Activated T-cell treated with anti-CD3 and anti-CD28 coated beads for 24 hours (primary cell): ENCODE data around the gene TMEM272.

ENCODE experiments used
- DNase-seq: peaks from one replicate; pipeline ENCODE4 v3.0.0-alpha.2; 2020; ENCODE audit warnings: low read depth

The TMEM272 gene, protein sequence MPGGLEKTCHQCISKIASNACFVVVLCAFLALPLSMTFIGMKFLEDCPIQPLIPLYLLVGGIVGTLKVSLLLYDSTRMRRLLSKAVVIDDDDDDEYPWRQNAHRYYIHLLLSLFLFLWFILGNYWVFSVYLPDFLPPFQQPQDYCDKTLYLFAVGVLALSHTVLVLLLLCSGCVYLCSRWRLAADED

DNA sequence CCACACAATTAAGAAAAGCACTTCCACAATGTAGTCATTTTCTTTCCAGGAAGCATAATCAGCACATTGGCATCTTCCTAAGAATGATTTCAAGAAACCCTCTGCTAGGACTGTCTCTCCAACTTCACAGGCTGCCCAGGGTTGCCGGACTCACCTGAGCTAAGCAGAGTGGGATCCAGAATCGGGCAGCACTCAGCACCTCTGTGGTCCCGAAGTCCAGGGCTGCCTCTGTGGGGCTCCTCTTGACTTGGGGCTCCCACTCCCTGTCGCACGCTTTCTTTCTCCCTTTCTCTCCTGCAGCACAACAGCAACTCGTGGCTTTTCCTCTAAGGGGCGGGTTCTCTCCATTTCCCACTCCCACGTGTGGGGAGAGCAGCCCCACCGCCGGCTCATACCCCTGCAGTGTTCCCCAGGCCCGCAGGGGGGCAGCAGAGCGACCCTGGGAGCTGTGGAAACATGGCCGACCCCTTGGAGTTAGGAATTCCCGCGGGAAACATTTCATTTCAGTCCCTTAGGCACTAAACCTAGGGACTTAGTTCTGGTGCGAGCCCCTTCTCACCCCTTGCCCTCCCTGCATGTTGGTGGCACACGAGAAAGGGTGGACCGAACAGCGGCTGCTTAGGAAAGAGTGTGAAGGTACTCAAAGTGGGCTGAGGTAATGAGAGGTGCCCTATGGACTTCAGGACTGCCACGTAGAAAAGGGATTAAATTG lies at the start of gene TMEM272:
TSS of gene TMEM272 (minus strand) at position 316 of the 712 bp plus-strand sequence. CDS start 6,647 bp downstream, outside the sequence.
- DNase-seq, result peak; percentile 49

DNA sequence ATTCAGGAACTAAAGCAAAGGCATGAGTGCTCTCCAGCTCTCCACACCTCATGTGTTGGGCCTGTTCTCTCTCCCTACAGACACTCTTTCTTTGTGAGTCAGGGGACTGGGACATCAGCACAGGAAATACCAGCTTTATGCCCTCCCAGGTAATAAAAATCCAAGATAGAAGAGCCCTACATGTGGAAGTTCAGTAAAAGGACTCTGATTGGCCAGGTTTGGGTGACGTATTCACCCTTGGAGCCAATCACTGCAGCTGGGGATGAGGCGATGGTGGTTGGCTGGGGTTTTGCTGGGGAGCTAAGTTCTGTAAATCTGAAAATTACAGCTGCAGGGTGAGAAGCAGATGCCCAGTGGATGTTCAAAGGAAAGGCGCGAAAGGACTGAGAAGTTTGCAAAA lies 49.3 kb upstream of the TMEM272 start:
- no peak for DNase-seq

DNA sequence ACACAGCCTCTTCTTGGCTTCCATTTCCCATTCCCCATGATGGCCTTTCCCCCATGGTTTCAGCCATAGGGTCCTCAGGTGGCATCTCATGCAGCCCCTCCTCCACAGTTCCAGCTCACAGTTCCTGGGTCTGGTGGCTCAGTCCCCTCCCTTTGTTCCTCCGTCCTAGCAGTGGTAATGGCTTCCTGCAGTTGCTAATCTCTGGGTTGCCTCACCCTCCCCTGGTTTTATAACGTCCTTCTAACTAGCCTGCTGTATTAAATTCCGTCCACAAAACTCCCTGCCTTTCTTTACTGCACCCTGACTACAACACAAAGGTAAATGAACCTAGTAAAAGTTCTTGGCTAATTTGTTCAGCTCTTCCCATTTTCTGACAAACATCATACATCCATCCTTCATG lies 47.7 kb upstream of the TMEM272 start:
- DNase-seq, result no peak

DNA sequence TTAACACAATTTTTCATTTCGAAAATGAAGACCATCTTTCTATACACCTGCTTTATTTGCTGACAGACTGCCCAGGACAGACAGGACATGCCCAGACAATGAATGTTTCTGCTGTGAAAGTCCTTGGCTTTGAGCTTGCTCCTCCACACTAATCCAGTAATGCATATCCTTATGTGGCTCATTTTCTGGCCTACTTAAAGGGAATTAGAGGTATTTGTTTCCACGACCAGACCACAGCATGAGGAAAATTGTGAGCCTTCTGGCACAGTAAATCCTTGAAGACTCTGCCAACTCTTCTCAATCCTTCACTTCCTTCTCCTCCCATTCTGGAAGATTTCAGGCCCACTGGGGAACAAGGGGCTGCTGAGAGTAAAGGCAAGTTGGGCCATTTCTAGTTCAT lies 42.5 kb upstream of the TMEM272 start:
- DNase-seq, result no peak

DNA sequence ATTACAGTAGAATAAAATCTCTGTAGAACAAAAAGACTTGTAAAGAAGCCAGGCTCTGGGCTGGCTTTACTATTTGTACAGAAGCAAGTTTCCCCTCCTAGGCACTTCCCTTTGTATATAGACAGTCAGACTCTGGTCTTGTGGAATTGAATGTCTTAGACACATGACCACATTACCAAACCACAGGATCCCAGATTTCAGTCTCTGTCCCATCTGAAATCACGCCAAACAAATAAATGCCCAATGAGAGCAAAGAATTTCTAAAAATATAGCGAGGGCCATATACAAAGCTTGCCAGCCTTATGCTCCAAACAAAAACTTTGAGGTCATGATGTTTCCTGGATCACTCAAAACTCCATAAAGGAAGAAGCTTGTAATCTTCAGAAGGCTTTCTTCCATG lies 40.7 kb upstream of the TMEM272 start:
- no peak for DNase-seq

DNA sequence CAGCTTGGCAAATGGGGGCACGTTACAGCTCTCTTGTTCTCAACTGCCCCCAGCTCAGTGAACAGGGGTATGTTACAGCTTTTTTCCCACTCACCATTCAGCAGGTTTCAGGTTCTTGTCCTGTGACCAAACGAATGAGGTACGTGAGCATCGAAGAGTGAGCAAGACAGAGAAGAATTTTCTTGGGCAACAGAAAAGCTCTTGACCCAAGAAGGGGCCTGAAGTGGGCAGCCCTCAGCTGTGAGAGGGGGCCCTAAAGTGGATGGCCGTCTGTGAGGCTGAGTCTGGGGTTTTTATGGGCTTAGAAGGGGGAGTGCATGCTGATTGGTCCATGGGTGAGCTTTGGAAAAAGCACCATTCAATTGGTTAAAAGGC lies 38.2 kb upstream of the TMEM272 start:
- DNase-seq, result no peak

DNA sequence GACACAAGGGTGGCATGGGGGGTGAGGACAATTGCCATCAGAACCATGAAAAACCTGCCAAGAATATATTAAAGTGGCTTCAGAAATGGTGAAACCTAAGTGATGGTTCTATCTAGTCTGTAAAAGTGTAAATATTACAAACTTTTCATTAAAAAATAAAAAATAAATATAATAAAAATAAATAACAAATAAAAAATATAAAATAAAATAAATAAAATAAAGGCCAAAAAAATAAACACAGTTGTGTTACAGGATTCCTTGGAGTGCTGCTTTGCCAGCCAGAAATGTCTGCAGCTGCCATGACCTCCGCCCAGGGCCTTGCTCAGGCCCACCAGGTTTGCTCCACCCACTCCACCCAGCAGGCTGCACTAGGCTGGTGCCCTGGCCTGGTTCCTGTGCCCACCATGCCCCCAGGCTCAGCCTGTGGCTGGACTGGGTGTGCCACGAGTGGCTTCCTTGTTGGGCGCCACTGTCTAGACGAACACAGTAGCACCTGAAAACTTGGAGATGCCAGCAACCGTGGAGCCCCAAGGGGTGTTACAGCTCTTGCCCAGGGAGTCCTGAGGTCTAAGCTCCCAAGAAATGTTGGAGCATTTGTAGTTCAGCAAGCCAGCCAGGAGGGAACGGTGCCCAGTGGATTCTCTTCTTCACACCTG lies 37.7 kb upstream of the TMEM272 start:
- no peak for DNase-seq

- DNase-seq, result no peak
Measured at GRCh38 chr13:51881296-51881695, 36.3 kb upstream of the TMEM272 start.

- no peak for DNase-seq
Measured at GRCh38 chr13:51879133-51879532, 34.2 kb upstream of the TMEM272 start.

GRCh38 chr13:51874651-51875050 lies 29.7 kb upstream of the TMEM272 start:
- DNase-seq, result no peak

GRCh38 chr13:51873837-51874236 lies 28.9 kb upstream of the TMEM272 start:
- no peak for DNase-seq

GRCh38 chr13:51873117-51873798 lies 28.3 kb upstream of the TMEM272 start:
- DNase-seq, result no peak

GRCh38 chr13:51870616-51871015 lies 25.6 kb upstream of the TMEM272 start:
- no peak for DNase-seq

- no peak for DNase-seq
Measured at GRCh38 chr13:51869916-51870315, 24.9 kb upstream of the TMEM272 start.

DNA sequence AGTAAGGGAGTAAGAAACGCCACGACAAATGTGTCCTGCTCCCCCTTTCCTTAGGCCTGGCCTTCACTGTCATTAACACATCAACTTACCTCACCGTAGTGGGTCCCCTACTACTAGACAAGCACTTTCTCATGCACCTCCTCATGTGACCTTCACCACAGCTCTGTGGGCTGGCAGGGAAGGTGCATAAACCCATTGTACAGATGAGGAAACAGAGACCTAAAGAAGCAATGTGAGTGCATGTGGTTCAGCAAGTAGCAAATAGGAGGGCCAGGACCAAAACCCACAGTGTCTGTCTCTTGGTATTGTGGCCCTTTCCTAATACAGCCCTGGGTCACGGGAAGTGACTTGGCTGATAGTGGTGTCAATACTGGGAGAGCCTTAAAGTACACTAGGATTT lies 22.1 kb upstream of the TMEM272 start:
- no peak for DNase-seq

DNA sequence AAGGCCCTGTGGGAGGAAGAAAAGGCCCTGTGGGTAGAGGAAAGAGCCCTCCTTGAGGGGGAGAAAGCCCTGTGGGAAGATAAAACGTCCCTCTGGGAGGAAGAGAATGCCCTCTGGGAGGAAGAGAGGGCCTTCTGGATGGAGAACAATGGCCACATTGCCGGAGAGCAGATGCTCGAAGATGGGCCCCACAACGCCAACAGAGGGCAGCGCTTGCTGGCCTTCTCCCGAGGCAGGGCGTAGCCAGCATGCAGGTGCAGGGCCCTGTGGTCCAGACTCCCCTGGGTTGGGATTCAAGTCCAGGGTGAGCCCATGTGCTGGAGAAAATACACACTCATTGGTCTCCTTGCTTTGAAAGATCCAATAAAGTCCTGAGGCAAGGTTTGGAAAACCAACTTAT lies 20.9 kb upstream of the TMEM272 start:
- no peak for DNase-seq

GRCh38 chr13:51862957-51863356 lies 18.0 kb upstream of the TMEM272 start:
- DNase-seq, result no peak

DNA sequence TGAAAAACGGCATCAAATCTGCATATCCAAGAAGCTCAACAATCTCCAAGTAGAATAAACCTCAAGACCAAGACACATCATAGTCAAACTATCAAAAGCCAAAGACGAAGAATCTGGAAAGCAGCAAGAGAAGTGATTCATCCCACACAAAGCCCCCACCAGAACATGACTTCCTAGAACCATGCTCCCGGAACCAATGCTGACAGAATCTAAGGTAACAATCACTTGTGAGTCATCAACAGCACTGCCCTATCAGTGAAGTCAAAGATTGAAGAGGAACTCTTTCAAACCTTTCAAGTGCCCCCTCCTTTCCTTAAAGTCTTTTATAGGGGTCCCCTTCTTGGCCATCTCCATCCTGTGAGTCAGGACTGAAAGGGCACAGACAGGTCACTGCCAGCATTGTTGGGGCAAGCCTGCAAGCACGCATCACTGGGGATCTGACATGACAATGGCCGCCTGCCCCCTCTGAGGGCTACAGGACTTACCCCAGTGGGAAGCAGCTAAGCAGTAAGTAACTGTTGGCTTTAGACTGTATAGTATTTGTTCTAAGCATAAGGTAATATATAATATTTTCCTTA lies 16.8 kb upstream of the TMEM272 start, which contains the start of gene CCDC70:
TSS of gene CCDC70 (plus strand) at position 247 of the 578 bp plus-strand sequence. CDS start 3,443 bp downstream, outside the sequence.
- peak; percentile 18 for DNase-seq

DNA sequence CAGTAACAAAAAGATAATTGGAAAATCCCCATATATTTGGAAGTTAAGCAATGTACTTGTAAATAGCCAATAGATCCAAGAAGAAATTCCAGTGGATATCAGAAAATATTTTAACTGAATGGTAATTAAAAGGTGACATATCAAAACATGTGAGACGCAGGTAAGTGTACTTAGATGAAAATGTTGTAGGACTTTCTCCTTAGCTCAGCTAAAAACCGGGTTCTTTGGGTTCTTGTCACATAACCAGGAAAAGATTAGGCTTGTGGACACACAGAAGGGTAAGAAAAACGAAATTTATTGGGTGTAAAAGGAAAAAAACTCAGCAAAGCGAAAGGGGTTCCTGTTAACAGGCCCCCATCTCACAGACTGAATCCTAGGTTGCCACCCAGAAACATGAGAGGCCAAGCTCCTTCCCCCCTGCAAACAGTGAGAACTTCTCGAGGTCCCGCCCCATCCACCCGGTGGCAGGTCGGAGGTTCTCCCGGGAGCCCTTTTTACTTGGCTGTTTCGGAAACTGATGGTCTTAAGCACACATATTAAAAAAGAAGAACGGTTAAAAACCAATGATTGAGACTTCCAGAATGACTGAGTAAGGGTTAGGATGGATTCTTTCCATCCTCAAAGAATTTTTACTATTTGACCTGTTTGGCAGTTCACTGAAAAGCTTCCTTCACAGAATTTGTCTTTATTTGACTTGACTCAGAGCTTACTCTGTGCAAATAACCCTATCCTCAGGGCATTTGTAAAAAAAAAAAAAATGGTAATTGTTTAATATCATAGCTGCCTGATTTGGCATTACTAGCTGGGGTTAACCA lies 13.7 kb upstream of the TMEM272 start:
- DNase-seq, result no peak

GRCh38 chr13:51856998-51857397 lies 12.0 kb upstream of the TMEM272 start:
- DNase-seq, result no peak

- no peak for DNase-seq
Measured at GRCh38 chr13:51856027-51856736, 11.2 kb upstream of the TMEM272 start.
